ENCODE measurements around the gene SDR9C7. TPM values are rescaled to one million over a fixed set of nuclear protein-coding genes. Genes with fewer than 3 reads are reported as not detected.
"Not testable (repeated sequence)": the region's sequence is repeated elsewhere in the genome, so short reads cannot be mapped to it uniquely, and the experiment has no call there.

SDR9C7 gene
- 0.03 TPM for polyA plus RNA-seq
- long read RNA-seq, donor 1 = 0 reads
- long read RNA-seq, donor 2 = 0 reads
- long read RNA-seq, donor 3 = 0 reads
- long read RNA-seq, donor 4 = 0 reads
- long read RNA-seq, donor 5 = 0 reads
- long read RNA-seq, donor 6 = 0 reads
- long read RNA-seq, donor 7 = 0 reads
- long read RNA-seq, donor 8 = 0 reads
- long read RNA-seq, donor 9 = 0 reads
- long read RNA-seq, donor 10 = 0 reads
- long read RNA-seq, donor 11 = 0 reads

- no peaks in the 10 kb centered on the region for H3K9me3 ChIP-seq (ENCODE audit: control insufficient read depth, low read depth, low read length)
- H3K27ac ChIP-seq (ENCODE audit: low read length) = no peak within 1 kb of the TSS
- no peaks in the 10 kb centered on the region for H3K36me3 ChIP-seq (ENCODE audit: control insufficient read depth, insufficient read depth, low read length)
- peaks cover 5% of the 10 kb centered on the region for H3K4me1 ChIP-seq (ENCODE audit: control insufficient read depth, insufficient read depth, low read length)
- WGBS (ENCODE audit: insufficient coverage, low lambda C conversion rate) = no CpG with 5 or more reads among the region's 15 CpGs
- no peak within 1 kb of the TSS for H3K4me3 ChIP-seq (ENCODE audit: low read length)
- no peak for DNase-seq
- no peaks in the 10 kb centered on the region for H3K27me3 ChIP-seq (ENCODE audit: control insufficient read depth, insufficient read depth, low read length)
Measured at GRCh38 chr12:56933826-56934625, at the start of gene SDR9C7. TSS of gene SDR9C7 (minus strand) at chr12:56934408. CDS start at chr12:56934261, 147 bp downstream.

GRCh38 chr12:56983386-56983785 is 49.2 kb upstream of the SDR9C7 start:
- Histone ChIP-seq H3K27me3 (ENCODE audit: control insufficient read depth, insufficient read depth, low read length) (no peaks in the 10 kb centered on the region), H3K4me1 (ENCODE audit: control insufficient read depth, insufficient read depth, low read length) (no peaks in the 10 kb centered on the region), H3K9me3 (ENCODE audit: control insufficient read depth, low read depth, low read length) (no peaks in the 10 kb centered on the region), H3K36me3 (ENCODE audit: control insufficient read depth, insufficient read depth, low read length) (no peaks in the 10 kb centered on the region), H3K27ac (ENCODE audit: low read length) (no peak overlapping the region), H3K4me3 (ENCODE audit: low read length) (no peak overlapping the region)
- WGBS (ENCODE audit: insufficient coverage, low lambda C conversion rate) = no CpG with 5 or more reads among the region's 4 CpGs
- no peak for DNase-seq

- H3K36me3 ChIP-seq (ENCODE audit: control insufficient read depth, insufficient read depth, low read length); H3K27me3 ChIP-seq (ENCODE audit: control insufficient read depth, insufficient read depth, low read length); H3K4me1 ChIP-seq (ENCODE audit: control insufficient read depth, insufficient read depth, low read length); H3K27ac ChIP-seq (ENCODE audit: low read length); DNase-seq; H3K9me3 ChIP-seq (ENCODE audit: control insufficient read depth, low read depth, low read length); H3K4me3 ChIP-seq (ENCODE audit: low read length): not testable (repeated sequence)
- no CpG with 5 or more reads among the region's 3 CpGs for WGBS (ENCODE audit: insufficient coverage, low lambda C conversion rate)
Measured at GRCh38 chr12:56982578-56983236, 48.5 kb upstream of the SDR9C7 start.

GRCh38 chr12:56980941-56981530 is 46.8 kb upstream of the SDR9C7 start:
- no CpG with 5 or more reads among the region's 4 CpGs for WGBS (ENCODE audit: insufficient coverage, low lambda C conversion rate)
- DNase-seq = no peak
- H3K9me3 ChIP-seq (ENCODE audit: control insufficient read depth, low read depth, low read length) = no peaks in the 10 kb centered on the region
- no peaks in the 10 kb centered on the region for H3K4me1 ChIP-seq (ENCODE audit: control insufficient read depth, insufficient read depth, low read length)
- H3K36me3 ChIP-seq (ENCODE audit: control insufficient read depth, insufficient read depth, low read length) = no peaks in the 10 kb centered on the region
- no peaks in the 10 kb centered on the region for H3K27me3 ChIP-seq (ENCODE audit: control insufficient read depth, insufficient read depth, low read length)
- H3K4me3 ChIP-seq (ENCODE audit: low read length) = no peak overlapping the region
- H3K27ac ChIP-seq (ENCODE audit: low read length) = no peak overlapping the region

DNA sequence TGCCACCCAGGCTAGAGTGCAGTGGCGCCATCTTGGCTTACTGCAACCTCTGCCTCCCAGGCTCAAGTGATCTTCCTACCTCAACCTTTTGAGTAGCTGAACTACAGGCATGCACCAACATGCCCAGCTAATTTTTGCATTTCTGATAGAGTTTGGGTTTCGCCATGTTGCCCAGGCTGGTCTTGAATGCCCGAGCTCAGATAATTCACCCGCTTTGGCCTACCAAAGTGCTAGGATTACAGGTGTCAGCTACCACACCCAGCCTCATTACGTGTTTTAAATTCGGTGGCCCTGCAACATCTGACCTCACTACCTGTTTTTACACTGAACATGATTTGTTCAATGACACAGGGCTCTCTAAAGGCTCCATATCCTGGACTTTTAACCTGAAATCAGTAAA is 46.1 kb upstream of the SDR9C7 start:
- Histone ChIP-seq H3K4me3 (ENCODE audit: low read length) (no peak overlapping the region), H3K9me3 (ENCODE audit: control insufficient read depth, low read depth, low read length) (no peaks in the 10 kb centered on the region), H3K27me3 (ENCODE audit: control insufficient read depth, insufficient read depth, low read length) (no peaks in the 10 kb centered on the region), H3K36me3 (ENCODE audit: control insufficient read depth, insufficient read depth, low read length) (no peaks in the 10 kb centered on the region), H3K4me1 (ENCODE audit: control insufficient read depth, insufficient read depth, low read length) (no peaks in the 10 kb centered on the region), H3K27ac (ENCODE audit: low read length) (no peak overlapping the region)
- WGBS (ENCODE audit: insufficient coverage, low lambda C conversion rate) = 95% methylated on average over 3 of the region's 6 CpGs
- DNase-seq = no peak

- Histone ChIP-seq H3K27ac (ENCODE audit: low read length) (no peak overlapping the region), H3K9me3 (ENCODE audit: control insufficient read depth, low read depth, low read length) (no peaks in the 10 kb centered on the region), H3K36me3 (ENCODE audit: control insufficient read depth, insufficient read depth, low read length) (no peaks in the 10 kb centered on the region), H3K4me3 (ENCODE audit: low read length) (no peak overlapping the region), H3K27me3 (ENCODE audit: control insufficient read depth, insufficient read depth, low read length) (no peaks in the 10 kb centered on the region), H3K4me1 (ENCODE audit: control insufficient read depth, insufficient read depth, low read length) (no peaks in the 10 kb centered on the region)
- no CpG with 5 or more reads among the region's 3 CpGs for WGBS (ENCODE audit: insufficient coverage, low lambda C conversion rate)
- DNase-seq = no peak
Measured at GRCh38 chr12:56979628-56980027, 45.4 kb upstream of the SDR9C7 start.

DNA sequence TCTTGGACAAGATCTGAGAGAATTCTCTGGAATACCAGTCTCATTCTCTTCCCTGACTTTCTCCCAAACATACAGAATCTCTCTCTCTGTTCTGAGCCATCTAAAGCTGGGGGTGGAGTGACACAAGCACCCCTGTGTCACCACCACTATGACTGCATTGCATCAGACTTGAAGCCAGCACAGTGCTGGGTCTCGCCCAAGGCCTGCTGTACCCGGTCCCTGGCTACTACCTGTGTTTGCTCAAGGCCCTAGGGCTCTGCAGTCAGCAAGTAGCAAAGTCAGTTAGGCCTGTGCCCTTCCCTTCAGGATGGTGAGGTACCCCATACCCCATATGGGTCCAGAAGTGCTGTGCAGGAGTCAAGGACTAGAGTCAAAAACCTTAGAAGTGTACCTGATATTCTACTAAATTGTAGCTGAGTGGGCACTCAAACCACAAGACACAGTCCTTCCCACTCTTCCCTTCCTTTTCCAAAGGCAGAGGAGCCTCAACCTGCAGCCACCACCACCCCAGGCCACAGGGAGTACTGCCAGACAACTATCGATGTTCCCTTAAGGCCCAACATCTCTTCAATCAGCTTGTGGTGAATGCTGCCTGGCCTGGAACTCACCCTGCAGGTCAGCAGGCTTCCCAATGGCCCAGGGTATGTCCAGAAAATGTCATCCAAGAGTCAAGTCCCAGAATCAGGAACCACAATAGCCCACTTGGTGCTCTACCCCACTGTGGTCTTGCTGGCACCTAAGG is 44.4 kb upstream of the SDR9C7 start:
- no CpG with 5 or more reads among the region's 3 CpGs for WGBS (ENCODE audit: insufficient coverage, low lambda C conversion rate)
- no peak for DNase-seq
- H3K36me3 ChIP-seq (ENCODE audit: control insufficient read depth, insufficient read depth, low read length) = no peaks in the 10 kb centered on the region

DNA sequence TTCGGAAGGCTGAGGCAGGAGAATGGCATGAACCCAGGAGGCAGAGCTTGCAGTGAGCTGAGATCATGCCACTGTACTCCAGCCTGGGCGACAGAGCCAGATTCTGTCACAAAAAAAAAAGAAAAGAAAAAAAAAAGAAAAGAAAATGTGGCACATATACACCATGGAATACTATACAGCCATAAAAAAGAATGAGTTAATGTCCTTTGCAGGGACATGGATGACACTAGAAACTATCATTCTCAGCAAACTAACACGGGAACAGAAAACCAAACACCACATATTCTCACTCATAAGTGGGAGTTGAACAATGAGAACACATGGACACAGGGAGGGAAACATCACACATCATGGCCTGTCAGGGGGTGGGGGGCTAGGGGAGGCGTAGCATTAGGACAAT is 43.2 kb upstream of the SDR9C7 start:
- H3K27ac ChIP-seq (ENCODE audit: low read length); H3K4me3 ChIP-seq (ENCODE audit: low read length); H3K36me3 ChIP-seq (ENCODE audit: control insufficient read depth, insufficient read depth, low read length); H3K9me3 ChIP-seq (ENCODE audit: control insufficient read depth, low read depth, low read length); H3K4me1 ChIP-seq (ENCODE audit: control insufficient read depth, insufficient read depth, low read length); DNase-seq; H3K27me3 ChIP-seq (ENCODE audit: control insufficient read depth, insufficient read depth, low read length): not testable (repeated sequence)
- no CpG with 5 or more reads among the region's 4 CpGs for WGBS (ENCODE audit: insufficient coverage, low lambda C conversion rate)

More for the DNA sequence above, 44.4 kb upstream of the SDR9C7 start:
- Histone ChIP-seq H3K9me3 (ENCODE audit: control insufficient read depth, low read depth, low read length) (no peaks in the 10 kb centered on the region), H3K27ac (ENCODE audit: low read length) (no peak overlapping the region), H3K27me3 (ENCODE audit: control insufficient read depth, insufficient read depth, low read length) (no peaks in the 10 kb centered on the region), H3K4me3 (ENCODE audit: low read length) (no peak overlapping the region), H3K4me1 (ENCODE audit: control insufficient read depth, insufficient read depth, low read length) (no peaks in the 10 kb centered on the region)

DNA sequence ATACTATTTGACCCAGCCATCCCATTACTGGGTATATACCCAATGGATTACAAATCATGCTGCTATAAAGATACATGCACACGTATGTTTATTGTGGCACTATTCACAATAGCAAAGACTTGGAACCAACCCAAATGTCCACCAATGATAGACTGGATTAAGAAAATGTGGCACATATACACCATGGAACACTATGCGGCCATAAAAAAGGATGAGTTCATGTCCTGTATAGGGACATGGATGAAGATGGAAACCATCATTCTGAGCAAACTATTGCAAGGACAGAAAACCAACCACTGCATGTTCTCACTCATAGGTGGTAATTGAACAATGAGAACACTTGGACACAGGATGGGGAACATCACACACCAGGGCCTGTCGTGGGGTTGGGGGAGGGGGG is 40.0 kb upstream of the SDR9C7 start:
- no CpG with 5 or more reads among the region's 3 CpGs for WGBS (ENCODE audit: insufficient coverage, low lambda C conversion rate)
- not testable (repeated sequence) for H3K27me3 ChIP-seq (ENCODE audit: control insufficient read depth, insufficient read depth, low read length)

GRCh38 chr12:56968910-56969309 is 34.7 kb upstream of the SDR9C7 start:
- H3K36me3 ChIP-seq (ENCODE audit: control insufficient read depth, insufficient read depth, low read length); H3K27ac ChIP-seq (ENCODE audit: low read length); DNase-seq; H3K27me3 ChIP-seq (ENCODE audit: control insufficient read depth, insufficient read depth, low read length); H3K4me1 ChIP-seq (ENCODE audit: control insufficient read depth, insufficient read depth, low read length); H3K9me3 ChIP-seq (ENCODE audit: control insufficient read depth, low read depth, low read length); H3K4me3 ChIP-seq (ENCODE audit: low read length): not testable (repeated sequence)
- WGBS (ENCODE audit: insufficient coverage, low lambda C conversion rate) = no CpG with 5 or more reads among the region's 6 CpGs

More for the DNA sequence above, 40.0 kb upstream of the SDR9C7 start:
- not testable (repeated sequence) for DNase-seq; H3K9me3 ChIP-seq (ENCODE audit: control insufficient read depth, low read depth, low read length); H3K4me1 ChIP-seq (ENCODE audit: control insufficient read depth, insufficient read depth, low read length); H3K4me3 ChIP-seq (ENCODE audit: low read length); H3K36me3 ChIP-seq (ENCODE audit: control insufficient read depth, insufficient read depth, low read length); H3K27ac ChIP-seq (ENCODE audit: low read length)
